ENCODE measurements around the gene CLDND1.
A peak's percentile ranks its signal among the peaks of the same experiment; 100 is the strongest.

CLDND1 gene

DNA sequence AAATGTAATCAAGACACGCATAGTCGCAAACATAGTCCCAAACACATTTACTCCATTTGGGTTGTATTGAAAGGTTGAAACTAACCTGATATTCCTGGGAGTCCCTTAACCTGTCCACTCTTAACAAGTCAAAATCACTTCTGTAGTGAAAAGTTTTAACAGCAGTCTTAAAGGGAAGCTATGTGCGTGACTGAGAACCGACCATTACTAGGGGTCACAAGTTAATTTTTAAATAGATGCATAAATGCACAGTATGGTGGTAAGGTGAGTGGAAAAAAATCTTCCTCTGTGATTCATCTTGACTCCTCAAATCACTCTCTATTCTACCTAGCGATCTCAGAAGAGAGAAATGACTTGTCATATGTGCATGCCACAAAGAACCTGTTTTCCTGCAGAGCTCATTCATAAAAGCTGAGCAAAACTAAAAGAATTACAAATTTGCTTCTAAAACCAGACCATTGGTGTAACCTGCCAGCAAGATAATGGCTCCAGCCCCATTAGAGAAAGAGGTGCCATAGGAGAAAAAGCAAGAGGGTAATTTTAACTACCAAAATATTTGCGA lies 13.8 kb upstream of the CLDND1 start:
- Histone ChIP-seq H3K4me1 (ENCODE audit: insufficient read depth, low read length) (no peaks in the 10 kb centered on the region), H3K9me3 (ENCODE audit: control insufficient read depth, insufficient read depth, low read length) (no peaks in the 10 kb centered on the region; the same call in 1 of the 2 replicates), H3K9ac (ENCODE audit: low read depth, low read length) (no peak overlapping the region), H3K36me3 (ENCODE audit: insufficient read depth, low read length) (no peaks in the 10 kb centered on the region)

- Histone ChIP-seq H3K4me1 (ENCODE audit: insufficient read depth, low read length) (no peaks in the 10 kb centered on the region), H3K36me3 (ENCODE audit: insufficient read depth, low read length) (no peaks in the 10 kb centered on the region), H3K9me3 (ENCODE audit: control insufficient read depth, insufficient read depth, low read length) (no peaks in the 10 kb centered on the region), H3K9ac (ENCODE audit: low read depth, low read length) (no peak overlapping the region)
Observed at GRCh38 chr3:98534734-98535133, 12.0 kb upstream of the CLDND1 start.

DNA sequence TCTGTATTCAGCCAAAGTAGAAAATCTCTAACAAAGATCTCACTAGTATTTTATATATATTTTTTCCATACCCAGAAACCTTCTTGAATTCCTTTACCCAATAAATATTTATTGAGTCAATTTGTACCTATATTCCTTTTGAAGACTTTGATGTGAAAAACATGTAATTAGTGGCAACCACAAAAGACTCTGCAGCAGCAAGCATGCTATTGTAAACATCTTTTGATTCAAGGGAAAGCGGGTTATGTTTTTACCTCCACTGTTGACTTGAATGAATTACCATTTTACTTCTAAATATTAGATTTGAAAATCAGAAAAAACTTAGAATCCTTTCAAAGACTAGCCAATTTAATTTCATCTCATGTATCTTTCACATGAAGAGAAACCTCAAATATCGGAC lies 11.5 kb upstream of the CLDND1 start:
- H3K36me3 ChIP-seq (ENCODE audit: insufficient read depth, low read length) = no peaks in the 10 kb centered on the region
- H3K9me3 ChIP-seq (ENCODE audit: control insufficient read depth, insufficient read depth, low read length) = no peaks in the 10 kb centered on the region
- no peak overlapping the region for H3K9ac ChIP-seq (ENCODE audit: low read depth, low read length)
- no peaks in the 10 kb centered on the region for H3K4me1 ChIP-seq (ENCODE audit: insufficient read depth, low read length)

- Histone ChIP-seq H3K9me3 (ENCODE audit: control insufficient read depth, insufficient read depth, low read length) (no peaks in the 10 kb centered on the region), H3K36me3 (ENCODE audit: insufficient read depth, low read length) (no peaks in the 10 kb centered on the region), H3K9ac (ENCODE audit: low read depth, low read length) (no peak overlapping the region), H3K4me1 (ENCODE audit: insufficient read depth, low read length) (no peaks in the 10 kb centered on the region)
Observed at GRCh38 chr3:98532709-98533571, 10.2 kb upstream of the CLDND1 start.

GRCh38 chr3:98532275-98532637 lies 9.6 kb upstream of the CLDND1 start:
- no peaks in the 10 kb centered on the region for H3K4me1 ChIP-seq (ENCODE audit: insufficient read depth, low read length)
- H3K9me3 ChIP-seq (ENCODE audit: control insufficient read depth, insufficient read depth, low read length) = no peaks in the 10 kb centered on the region
- no peaks in the 10 kb centered on the region for H3K36me3 ChIP-seq (ENCODE audit: insufficient read depth, low read length)
- no peak overlapping the region for H3K9ac ChIP-seq (ENCODE audit: low read depth, low read length)

DNA sequence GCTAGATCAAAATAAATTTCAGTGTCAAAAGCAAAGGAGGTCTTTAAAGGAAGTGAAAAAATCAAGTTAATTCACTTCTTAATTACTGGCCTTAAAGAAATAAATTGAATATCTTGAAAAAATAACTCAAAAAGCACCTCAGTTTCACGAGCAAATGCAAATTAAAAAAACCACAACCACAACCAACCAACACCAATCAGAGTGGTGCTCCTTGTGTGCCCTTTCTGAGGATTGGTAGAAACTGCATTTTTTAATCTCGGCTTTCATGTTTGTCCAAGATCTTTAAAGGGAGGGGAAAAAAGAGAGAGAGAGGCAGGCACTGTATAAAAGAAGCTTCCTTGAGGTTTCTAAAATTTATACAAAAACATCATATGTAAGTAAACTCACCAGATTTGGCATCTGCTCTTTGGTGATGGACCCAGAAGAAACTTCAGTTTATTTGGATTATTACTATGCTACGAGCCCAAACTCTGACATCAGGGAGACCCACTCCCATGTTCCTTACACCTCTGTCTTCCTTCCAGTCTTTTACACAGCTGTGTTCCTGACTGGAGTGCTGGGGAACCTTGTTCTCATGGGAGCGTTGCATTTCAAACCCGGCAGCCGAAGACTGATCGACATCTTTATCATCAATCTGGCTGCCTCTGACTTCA lies 9.0 kb upstream of the CLDND1 start, which contains the start of gene GPR15:
GPR15 (plus strand) TSS at position 357 of the 653 bp plus-strand sequence; CDS start at position 413, 56 bp downstream.
- Histone ChIP-seq H3K36me3 (ENCODE audit: insufficient read depth, low read length) (no peaks in the 10 kb centered on the region), H3K4me1 (ENCODE audit: insufficient read depth, low read length) (no peaks in the 10 kb centered on the region), H3K9me3 (ENCODE audit: control insufficient read depth, insufficient read depth, low read length) (no peaks in the 10 kb centered on the region), H3K9ac (ENCODE audit: low read depth, low read length) (no peak within 1 kb of the TSS)

GRCh38 chr3:98530676-98531075 lies 8.0 kb upstream of the CLDND1 start:
- no peak overlapping the region for H3K9ac ChIP-seq (ENCODE audit: low read depth, low read length)
- H3K4me1 ChIP-seq (ENCODE audit: insufficient read depth, low read length) = no peaks in the 10 kb centered on the region
- no peaks in the 10 kb centered on the region for H3K9me3 ChIP-seq (ENCODE audit: control insufficient read depth, insufficient read depth, low read length)
- H3K36me3 ChIP-seq (ENCODE audit: insufficient read depth, low read length) = no peaks in the 10 kb centered on the region

DNA sequence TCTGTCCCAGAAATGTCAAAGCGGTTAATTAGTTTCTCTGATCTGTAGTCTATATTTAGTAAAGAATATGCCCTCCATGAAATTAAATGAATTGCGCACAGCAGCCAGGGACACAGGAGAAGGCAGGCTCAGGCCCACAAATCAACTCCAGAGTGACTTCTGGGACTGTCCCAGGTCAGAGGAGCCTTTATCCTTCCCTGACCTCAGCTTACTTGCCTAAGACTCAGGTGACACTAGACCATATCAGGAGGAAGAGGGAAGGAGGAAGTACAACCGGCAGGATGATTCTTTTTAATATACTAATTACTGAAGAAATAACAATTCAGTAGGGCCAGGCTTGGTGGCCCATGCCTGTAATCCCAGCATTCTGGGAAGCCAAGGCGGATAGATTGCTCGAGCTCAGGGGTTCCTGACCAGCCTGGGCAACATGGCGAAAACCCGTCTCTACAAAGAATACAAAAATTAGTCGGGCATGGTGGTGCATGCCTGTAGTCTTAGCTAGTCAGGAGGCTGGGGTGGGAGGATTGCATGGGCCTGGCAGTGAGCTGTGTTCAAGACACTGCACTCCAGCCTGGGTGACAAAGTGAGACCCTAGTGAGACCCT lies 7.3 kb upstream of the CLDND1 start:
- no peak overlapping the region for H3K9ac ChIP-seq (ENCODE audit: low read depth, low read length)
- no peaks in the 10 kb centered on the region for H3K4me1 ChIP-seq (ENCODE audit: insufficient read depth, low read length)

DNA sequence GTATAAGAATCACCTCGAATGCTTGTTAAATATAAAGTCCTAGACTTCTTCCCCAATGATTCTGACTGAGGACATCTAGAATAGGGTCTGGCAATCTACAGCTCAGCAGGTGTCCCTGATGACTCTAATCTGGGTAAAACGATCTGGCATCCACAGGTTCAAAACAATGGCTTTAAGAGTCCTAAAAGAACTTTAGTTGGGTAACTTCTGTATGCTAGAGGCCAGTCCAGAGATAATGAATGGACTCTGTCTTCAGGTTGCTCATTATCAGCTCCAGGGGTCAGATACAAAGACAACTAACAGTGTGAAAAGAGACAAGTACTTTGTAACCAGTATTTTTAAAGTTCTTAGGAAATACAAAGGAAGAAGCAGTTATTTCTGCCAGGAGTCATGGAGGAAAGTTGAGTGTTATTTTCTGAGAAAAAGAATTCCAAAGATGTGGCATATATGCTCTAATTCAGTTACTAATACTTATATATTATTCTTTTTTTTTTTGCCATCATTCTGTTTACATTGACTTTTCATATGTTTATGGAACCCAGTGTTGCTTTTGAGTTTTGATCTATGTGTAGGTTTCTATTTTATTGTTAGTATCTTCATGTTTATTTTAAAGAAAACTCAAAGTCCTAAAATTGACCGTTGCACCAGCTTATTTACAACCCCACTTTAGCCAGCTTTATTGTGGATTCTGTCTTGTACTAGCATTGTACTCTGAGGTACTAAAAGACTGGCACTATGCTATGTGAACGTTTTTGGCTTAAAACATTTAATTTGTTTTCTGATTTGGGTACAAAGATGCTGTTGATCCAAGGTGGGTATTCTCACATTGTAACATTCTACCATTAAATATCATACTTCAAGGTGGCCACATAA lies 6.0 kb upstream of the CLDND1 start:
- Histone ChIP-seq H3K36me3 (ENCODE audit: insufficient read depth, low read length) (no peaks in the 10 kb centered on the region), H3K9ac (ENCODE audit: low read depth, low read length) (no peak overlapping the region), H3K4me1 (ENCODE audit: insufficient read depth, low read length) (no peaks in the 10 kb centered on the region), H3K9me3 (ENCODE audit: control insufficient read depth, insufficient read depth, low read length) (no peaks in the 10 kb centered on the region)

More for the DNA sequence above, 7.3 kb upstream of the CLDND1 start:
- no peaks in the 10 kb centered on the region for H3K9me3 ChIP-seq (ENCODE audit: control insufficient read depth, insufficient read depth, low read length)
- no peaks in the 10 kb centered on the region for H3K36me3 ChIP-seq (ENCODE audit: insufficient read depth, low read length)

DNA sequence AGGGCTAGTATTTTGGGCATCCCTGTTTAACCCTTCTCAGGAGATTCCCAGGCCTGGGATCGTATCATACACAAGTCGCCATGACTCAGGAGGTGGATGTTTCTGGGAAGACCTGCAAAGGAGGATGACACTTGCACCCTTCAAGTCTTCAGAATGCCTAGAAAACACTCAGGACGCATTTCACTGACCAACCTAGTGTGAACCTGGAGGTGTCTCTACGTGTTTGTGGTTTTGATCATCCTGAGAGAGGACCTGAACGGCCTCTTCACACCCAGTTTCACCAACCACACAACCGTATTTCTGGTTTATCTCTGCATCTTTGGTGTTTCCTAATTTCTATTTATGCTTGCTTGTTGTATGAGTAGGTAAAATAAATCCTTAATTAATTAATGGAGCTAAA lies 2.8 kb upstream of the CLDND1 start:
- no peaks in the 10 kb centered on the region for H3K9me3 ChIP-seq (ENCODE audit: control insufficient read depth, insufficient read depth, low read length)
- H3K36me3 ChIP-seq (ENCODE audit: insufficient read depth, low read length) = no peaks in the 10 kb centered on the region
- H3K4me1 ChIP-seq (ENCODE audit: insufficient read depth, low read length) = peaks cover 4% of the 10 kb centered on the region; the same call in 1 of the 2 replicates
- no peak overlapping the region for H3K9ac ChIP-seq (ENCODE audit: low read depth, low read length)

- Histone ChIP-seq H3K4me1 (ENCODE audit: insufficient read depth, low read length) (peaks cover 12% of the 10 kb centered on the region; the same call in 1 of the 2 replicates), H3K9ac (ENCODE audit: low read depth, low read length) (peak overlapping the region; percentile 100), H3K9me3 (ENCODE audit: control insufficient read depth, insufficient read depth, low read length) (no peaks in the 10 kb centered on the region), H3K36me3 (ENCODE audit: insufficient read depth, low read length) (peaks cover 9% of the 10 kb centered on the region)
Observed at GRCh38 chr3:98521897-98522543, 682 bp downstream of the CLDND1 start.

DNA sequence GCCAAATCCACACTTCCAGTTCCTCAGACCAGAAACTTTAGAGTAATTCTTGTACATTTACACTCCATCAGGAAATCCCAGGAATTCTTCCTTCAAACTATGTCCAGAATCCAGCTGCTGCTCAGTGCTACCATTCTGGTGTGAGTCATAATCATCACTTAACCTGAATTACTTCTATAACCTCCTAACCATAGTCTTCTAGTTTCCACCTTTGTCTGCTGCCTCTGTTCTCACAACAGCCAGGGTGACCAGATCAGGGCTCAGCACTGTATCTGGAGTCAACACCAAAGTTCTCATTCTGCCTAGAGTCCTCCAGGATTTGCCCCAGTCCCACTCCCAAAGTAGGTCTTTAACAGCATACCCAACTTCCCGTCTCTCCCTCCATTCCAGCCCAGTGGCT lies 3.4 kb downstream of the CLDND1 start:
- peaks cover 17% of the 10 kb centered on the region for H3K36me3 ChIP-seq (ENCODE audit: insufficient read depth, low read length)
- H3K9me3 ChIP-seq (ENCODE audit: control insufficient read depth, insufficient read depth, low read length) = no peaks in the 10 kb centered on the region
- H3K9ac ChIP-seq (ENCODE audit: low read depth, low read length) = no peak overlapping the region
- peaks cover 16% of the 10 kb centered on the region; the same call in 1 of the 2 replicates for H3K4me1 ChIP-seq (ENCODE audit: insufficient read depth, low read length)

GRCh38 chr3:98518816-98519215 lies 3.9 kb downstream of the CLDND1 start:
- Histone ChIP-seq H3K4me1 (ENCODE audit: insufficient read depth, low read length) (peaks cover 16% of the 10 kb centered on the region; the same call in 1 of the 2 replicates), H3K36me3 (ENCODE audit: insufficient read depth, low read length) (peaks cover 17% of the 10 kb centered on the region), H3K9ac (ENCODE audit: low read depth, low read length) (no peak overlapping the region), H3K9me3 (ENCODE audit: control insufficient read depth, insufficient read depth, low read length) (no peaks in the 10 kb centered on the region)
